SH-SY5Y (cell line): ENCODE measurements around the gene DISP2.

ENCODE experiments used
- GATA2 ChIP-seq: IDR thresholded peaks from 2 replicates; pipeline ENCODE4 v1.6.1; 2011; ENCODE audit warnings: mild to moderate bottlenecking, low read depth, low read length
- GATA3 ChIP-seq: IDR thresholded peaks from 2 replicates; pipeline ENCODE4 v1.6.1; 2011; ENCODE audit warnings: low read depth, mild to moderate bottlenecking, low read length, moderate library complexity

- TF ChIP-seq GATA2 (no peak), GATA3 (no peak)
These were observed 32.0 kb downstream of the DISP2 start for GRCh38 chr15:40389824-40390595.
